Suprapubic skin (tissue), 4 donors: ENCODE results near the gene SFT2D1. TPM values are rescaled to one million over a fixed set of nuclear protein-coding genes. Genes with fewer than 3 reads are reported as not detected.

ENCODE experiments used
- DNase-seq, 2 donors: peaks; one replicate each; pipeline ENCODE4 v3.0.0-alpha.2; 2019; ENCODE audit warnings: low spot score in 2 of 2
- H3K27ac ChIP-seq: fragments of 200-600 bp; sonication (generic); one replicate; pipeline ENCODE4 v1.5.1; 2019
- H3K27me3 ChIP-seq: fragments of 200-600 bp; sonication (generic); one replicate; pipeline ENCODE4 v1.5.1; 2019
- H3K36me3 ChIP-seq: fragments of 200-600 bp; sonication (generic); one replicate; pipeline ENCODE4 v1.5.1; 2019
- H3K4me1 ChIP-seq: fragments of 200-600 bp; sonication (generic); one replicate; pipeline ENCODE4 v1.5.1; 2019
- H3K4me3 ChIP-seq: fragments of 200-600 bp; sonication (generic); one replicate; pipeline ENCODE4 v1.5.1; 2019; ENCODE audit warnings: mild to moderate bottlenecking
- H3K9me3 ChIP-seq: fragments of 200-600 bp; sonication (generic); one replicate; pipeline ENCODE4 v1.5.1; 2019
- EP300 ChIP-seq: sonication (generic); formaldehyde crosslinking; IDR thresholded peaks from one replicate; pipeline ENCODE4 v1.6.1; 2017; ENCODE audit warnings: antibody characterized with exemption
- POLR2A ChIP-seq, 2 donors: fragments of 450-650 bp; IDR thresholded peaks; one replicate each; pipeline ENCODE4 v1.6.1; 2017; ENCODE audit warnings: antibody characterized with exemption in 2 of 2, mild to moderate bottlenecking in 2 of 2, moderate library complexity in 2 of 2
- POLR2AphosphoS5 ChIP-seq, 3 donors: sonication (generic); formaldehyde crosslinking; IDR thresholded peaks; one replicate each; pipeline ENCODE4 v1.6.1; 2017; ENCODE audit warnings: antibody characterized with exemption in 3 of 3
- WGBS: methylation state at CpG from one replicate; pipeline ENCODE4 v1.1.5; 2018; 5-methylcytosine and 5-hydroxymethylcytosine counted together
- total RNA-seq, 4 donors: library from RNA; depleted of rRNA; stranded (reverse); fragments of >200 nt; gene quantifications; one replicate each; pipeline ENCODE4 v1.1.0, GENCODE V29; 2016
- TF ChIP-seq, protein P1 (sequence below), 2 donors: fragments of 200-600 bp in 1 of 2; fragments of 450-650 bp in 1 of 2; sonication (generic) in 1 of 2; IDR thresholded peaks; one replicate each; pipeline ENCODE4 v1.5.1; 2016 to 2019; ENCODE audit warnings: antibody characterized with exemption in 2 of 2, mild to moderate bottlenecking in 1 of 2, moderate library complexity in 1 of 2

Gene SFT2D1
- total RNA-seq, 4 donors from 2014 or later, result 26.0 to 55.0 (median 33.2) TPM

DNA sequence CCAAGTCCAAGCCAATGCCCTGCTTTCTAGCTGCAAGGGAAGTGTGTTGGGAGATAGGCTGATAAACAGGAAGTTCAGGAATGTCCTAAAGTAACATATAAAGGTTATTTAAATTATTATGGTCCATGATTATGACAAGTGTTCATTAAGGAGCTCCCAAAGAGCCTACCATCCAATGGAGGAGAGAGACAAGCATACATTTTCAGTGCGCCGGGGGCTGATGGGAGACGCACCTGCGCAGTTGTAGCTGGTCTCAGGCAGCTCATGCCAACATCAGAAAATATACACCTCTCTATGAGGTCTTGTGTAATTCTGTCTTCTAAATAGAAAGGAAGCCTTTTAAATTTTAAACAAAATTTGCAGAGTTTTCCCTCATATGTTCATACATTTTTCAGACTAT, 12.6 kb upstream of the SFT2D1 start:
- WGBS, result 92% methylated on average over 4 of the region's 4 CpGs
- TF ChIP-seq POLR2A (IDR thresholded peaks at IDR 0.05) (no peak), POLR2AphosphoS5 (IDR thresholded peaks at IDR 0.05) (no peak), EP300 (no peak)
- TF ChIP-seq, protein P1, sequence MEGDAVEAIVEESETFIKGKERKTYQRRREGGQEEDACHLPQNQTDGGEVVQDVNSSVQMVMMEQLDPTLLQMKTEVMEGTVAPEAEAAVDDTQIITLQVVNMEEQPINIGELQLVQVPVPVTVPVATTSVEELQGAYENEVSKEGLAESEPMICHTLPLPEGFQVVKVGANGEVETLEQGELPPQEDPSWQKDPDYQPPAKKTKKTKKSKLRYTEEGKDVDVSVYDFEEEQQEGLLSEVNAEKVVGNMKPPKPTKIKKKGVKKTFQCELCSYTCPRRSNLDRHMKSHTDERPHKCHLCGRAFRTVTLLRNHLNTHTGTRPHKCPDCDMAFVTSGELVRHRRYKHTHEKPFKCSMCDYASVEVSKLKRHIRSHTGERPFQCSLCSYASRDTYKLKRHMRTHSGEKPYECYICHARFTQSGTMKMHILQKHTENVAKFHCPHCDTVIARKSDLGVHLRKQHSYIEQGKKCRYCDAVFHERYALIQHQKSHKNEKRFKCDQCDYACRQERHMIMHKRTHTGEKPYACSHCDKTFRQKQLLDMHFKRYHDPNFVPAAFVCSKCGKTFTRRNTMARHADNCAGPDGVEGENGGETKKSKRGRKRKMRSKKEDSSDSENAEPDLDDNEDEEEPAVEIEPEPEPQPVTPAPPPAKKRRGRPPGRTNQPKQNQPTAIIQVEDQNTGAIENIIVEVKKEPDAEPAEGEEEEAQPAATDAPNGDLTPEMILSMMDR (IDR thresholded peaks at IDR 0.05), result no peak
- no peaks in the 10 kb centered on the region for H3K36me3 ChIP-seq
- peaks cover 3% of the 10 kb centered on the region for H3K4me1 ChIP-seq
- no peak for DNase-seq
- no peak overlapping the region for H3K4me3 ChIP-seq
- H3K9me3 ChIP-seq, result no peaks in the 10 kb centered on the region
- peaks cover 2% of the 10 kb centered on the region for H3K27me3 ChIP-seq
- no peak overlapping the region for H3K27ac ChIP-seq

DNA sequence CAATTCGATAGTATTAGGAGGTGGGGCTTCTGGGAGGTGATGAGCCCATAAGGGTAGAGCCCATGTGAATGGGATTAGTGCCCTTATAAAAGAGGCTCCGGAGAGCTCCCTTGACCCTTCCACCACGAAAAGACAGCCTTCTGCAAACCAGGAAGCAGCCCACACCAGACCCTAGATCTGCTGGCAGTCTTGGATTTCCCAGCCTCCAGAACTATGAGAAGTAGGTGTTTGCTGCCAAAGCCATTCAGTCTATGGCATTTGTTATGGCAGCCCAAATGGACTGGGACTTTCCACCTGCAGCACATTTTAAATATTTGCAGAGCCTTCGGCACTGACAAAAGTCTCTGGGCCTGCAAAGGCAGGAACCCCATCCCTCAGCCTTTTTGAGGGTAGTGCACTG, 11.8 kb upstream of the SFT2D1 start:
- H3K27ac ChIP-seq, result no peak overlapping the region
- no peak overlapping the region for H3K4me3 ChIP-seq
- peaks cover 3% of the 10 kb centered on the region for H3K4me1 ChIP-seq
- no peaks in the 10 kb centered on the region for H3K9me3 ChIP-seq
- H3K36me3 ChIP-seq, result no peaks in the 10 kb centered on the region
- DNase-seq, result no peak
- WGBS, result 73% methylated on average over 4 of the region's 4 CpGs
- no peak for TF ChIP-seq POLR2A (IDR thresholded peaks at IDR 0.05)
- no peak for TF ChIP-seq POLR2AphosphoS5 (IDR thresholded peaks at IDR 0.05)
- TF ChIP-seq EP300, result no peak
- TF ChIP-seq, protein P1 (IDR thresholded peaks at IDR 0.05), result no peak
- peaks cover 2% of the 10 kb centered on the region for H3K27me3 ChIP-seq

DNA sequence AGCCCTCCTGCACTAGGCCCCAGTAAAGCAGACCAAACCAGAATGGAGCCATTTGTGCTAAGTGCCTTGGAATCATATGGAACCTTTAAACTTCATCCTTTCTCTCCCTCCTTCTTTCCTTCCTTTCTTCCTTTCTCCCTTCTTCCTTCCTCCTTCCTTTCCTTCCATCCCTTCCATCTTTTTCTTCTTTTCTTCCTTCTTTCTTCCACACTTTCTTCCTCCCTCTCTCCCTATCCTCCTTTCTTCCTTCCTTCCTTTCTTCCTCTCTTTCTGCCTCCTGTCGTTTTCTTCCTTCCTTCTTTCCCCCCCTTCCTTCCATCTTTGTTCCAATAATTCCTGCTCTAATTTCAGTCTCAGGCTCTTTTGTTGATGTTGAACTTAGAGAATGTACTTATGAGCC, 11.2 kb upstream of the SFT2D1 start:
- H3K27me3 ChIP-seq, result peaks cover 2% of the 10 kb centered on the region
- 82% methylated on average over 1 of the region's 1 CpG for WGBS
- TF ChIP-seq POLR2AphosphoS5 (IDR thresholded peaks at IDR 0.05) (no peak), POLR2A (IDR thresholded peaks at IDR 0.05) (no peak), EP300 (no peak)
- TF ChIP-seq, protein P1 (IDR thresholded peaks at IDR 0.05), result no peak
- no peaks in the 10 kb centered on the region for H3K36me3 ChIP-seq
- H3K4me1 ChIP-seq, result peaks cover 3% of the 10 kb centered on the region
- H3K4me3 ChIP-seq, result no peak overlapping the region
- no peak overlapping the region for H3K27ac ChIP-seq
- no peak for DNase-seq
- H3K9me3 ChIP-seq, result no peaks in the 10 kb centered on the region

DNA sequence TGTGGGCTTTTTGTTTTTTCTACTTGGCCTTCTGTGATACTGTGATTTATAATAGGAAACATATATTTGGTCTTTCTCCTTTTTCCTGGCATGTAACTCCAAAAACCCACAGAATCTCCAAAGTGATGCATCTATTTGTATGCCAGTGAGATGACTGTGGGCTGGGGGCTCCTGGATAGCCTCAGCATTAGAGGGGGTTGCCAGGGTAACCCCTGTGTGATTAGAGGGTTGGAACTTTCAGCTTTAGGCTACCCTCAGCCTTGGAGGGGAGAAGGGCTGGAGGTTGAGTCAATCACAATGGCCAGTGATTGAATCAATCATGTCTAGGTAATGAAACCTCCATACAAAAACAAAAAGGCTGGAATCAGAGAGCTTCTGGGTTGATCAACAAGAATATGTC, 10.6 kb upstream of the SFT2D1 start:
- DNase-seq, result no peak
- no peak overlapping the region for H3K27ac ChIP-seq
- TF ChIP-seq POLR2AphosphoS5 (IDR thresholded peaks at IDR 0.05) (no peak), EP300 (no peak), POLR2A (IDR thresholded peaks at IDR 0.05) (no peak)
- TF ChIP-seq, protein P1 (IDR thresholded peaks at IDR 0.05), result no peak
- H3K36me3 ChIP-seq, result no peaks in the 10 kb centered on the region
- peaks cover 3% of the 10 kb centered on the region for H3K4me1 ChIP-seq
- H3K27me3 ChIP-seq, result peaks cover 2% of the 10 kb centered on the region
- H3K9me3 ChIP-seq, result no peaks in the 10 kb centered on the region
- H3K4me3 ChIP-seq, result no peak overlapping the region

DNA sequence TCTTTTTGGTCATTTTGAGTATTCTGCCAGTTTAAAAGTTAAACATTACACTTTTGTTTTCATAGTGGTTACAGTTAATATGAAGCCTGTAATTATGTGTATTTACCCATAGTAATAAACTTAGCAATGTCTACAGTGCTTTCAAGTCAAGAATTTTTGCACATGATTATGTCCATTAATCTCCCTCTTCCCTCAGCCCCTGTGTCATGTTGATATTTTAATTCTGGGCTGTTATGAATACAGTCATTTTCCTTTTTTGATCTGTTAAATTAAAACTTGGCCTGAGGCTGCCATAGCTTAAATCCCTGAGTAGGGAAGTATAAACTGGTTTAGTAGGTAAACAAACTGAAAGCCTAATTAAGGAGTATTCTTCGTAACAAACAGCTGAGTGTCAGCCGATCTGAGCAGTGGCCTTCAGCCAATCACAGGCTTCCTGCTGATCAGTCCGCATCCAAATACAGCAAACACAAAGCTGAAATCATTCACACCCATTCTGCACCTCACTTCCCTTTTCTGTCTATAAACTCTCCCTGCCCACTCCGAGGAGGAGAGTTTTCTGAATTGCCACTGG, 9.5 kb upstream of the SFT2D1 start:
- peak overlapping the region; percentile 9 for H3K4me3 ChIP-seq
- TF ChIP-seq, protein P1 (IDR thresholded peaks at IDR 0.05), result no peak
- TF ChIP-seq POLR2A (IDR thresholded peaks at IDR 0.05) (no peak), EP300 (no peak), POLR2AphosphoS5 (IDR thresholded peaks at IDR 0.05) (no peak)
- no peaks in the 10 kb centered on the region for H3K36me3 ChIP-seq
- H3K9me3 ChIP-seq, result no peaks in the 10 kb centered on the region
- peaks cover 2% of the 10 kb centered on the region for H3K27me3 ChIP-seq
- H3K4me1 ChIP-seq, result peaks cover 3% of the 10 kb centered on the region
- no peak for DNase-seq
- H3K27ac ChIP-seq, result no peak overlapping the region
- 18% methylated on average over 4 of the region's 4 CpGs for WGBS
